IPS DF 4.7 (cell line): ENCODE results near the gene LKAAEAR1.
"Not testable (repeated sequence)": the region's sequence is repeated elsewhere in the genome, so short reads cannot be mapped to it uniquely, and the experiment has no call there.

Source experiments
- DNase-seq: peaks from one replicate; pipeline ENCODE4 v3.0.0-alpha.2; 2013; ENCODE audit warnings: low spot score; ENCODE audit errors: extremely low read depth

LKAAEAR1 gene

GRCh38 chr20:64083804-64084684 is at the start of gene LKAAEAR1:
LKAAEAR1 (minus strand) TSS chr20:64084398; CDS start chr20:64084219, 179 bp downstream.
- no peak for DNase-seq

- DNase-seq, result no peak
Measured at GRCh38 chr20:64131406-64131805, 47.2 kb upstream of the LKAAEAR1 start.

DNA sequence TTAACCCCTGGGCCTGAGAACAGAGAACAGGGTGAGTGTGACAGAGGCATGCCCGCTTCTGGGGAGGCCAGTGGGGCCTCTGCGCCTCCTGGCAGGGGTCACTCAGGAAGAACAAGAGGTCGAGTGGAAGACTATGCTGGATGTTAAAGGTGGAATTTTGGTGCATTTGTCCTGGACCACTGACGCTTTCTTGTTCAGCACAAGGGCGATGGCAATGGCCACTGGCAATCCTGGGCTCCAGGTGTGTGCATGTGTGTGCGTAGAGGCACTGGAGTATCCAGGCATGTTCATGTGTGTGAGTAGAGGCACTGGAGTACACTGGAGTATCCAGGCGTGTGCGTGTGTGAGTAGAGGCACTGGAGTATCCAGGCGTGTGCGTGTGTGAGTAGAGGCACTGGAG is 46.7 kb upstream of the LKAAEAR1 start:
- no peak for DNase-seq

DNA sequence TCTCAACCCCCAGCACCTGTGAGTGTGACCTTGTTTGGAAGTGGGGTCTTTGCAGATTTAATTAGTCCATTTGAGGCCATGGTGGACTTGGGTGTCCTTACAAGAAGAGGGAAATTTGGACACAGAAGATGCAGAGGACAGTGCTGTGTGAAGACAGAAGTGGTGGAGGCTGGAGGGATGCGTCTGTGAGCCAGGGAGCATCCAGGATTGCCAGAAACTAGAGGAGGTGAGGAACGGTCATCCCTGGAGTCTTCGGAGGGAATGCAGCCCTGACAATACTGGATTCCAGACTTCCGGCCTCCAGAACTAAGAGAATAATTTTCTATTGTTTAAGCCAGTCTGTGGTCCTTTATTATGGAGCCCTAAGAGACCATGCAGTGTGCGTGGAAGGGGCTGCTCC is 46.1 kb upstream of the LKAAEAR1 start:
- no peak for DNase-seq

- no peak for DNase-seq
Measured at GRCh38 chr20:64129146-64129782, 45.1 kb upstream of the LKAAEAR1 start.

DNA sequence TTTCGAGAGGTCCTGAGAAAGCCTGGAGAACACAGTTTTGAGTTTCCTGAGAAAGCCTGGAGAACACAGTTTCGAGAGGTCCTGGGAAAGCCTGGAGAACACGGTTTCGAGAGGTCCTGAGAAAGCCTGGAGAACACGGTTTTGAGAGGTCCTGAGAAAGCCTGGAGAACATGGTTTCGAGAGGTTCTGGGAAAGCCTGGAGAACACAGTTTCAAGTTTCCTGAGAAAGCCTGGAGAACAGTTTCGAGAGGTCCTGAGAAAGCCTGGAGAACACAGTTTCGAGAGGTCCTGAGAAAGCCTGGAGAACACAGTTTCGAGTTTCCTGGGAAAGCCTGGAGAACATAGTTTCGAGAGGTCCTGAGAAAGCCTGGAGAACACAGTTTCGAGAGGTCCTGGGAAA is 39.3 kb upstream of the LKAAEAR1 start:
- DNase-seq, result not testable (repeated sequence)

DNA sequence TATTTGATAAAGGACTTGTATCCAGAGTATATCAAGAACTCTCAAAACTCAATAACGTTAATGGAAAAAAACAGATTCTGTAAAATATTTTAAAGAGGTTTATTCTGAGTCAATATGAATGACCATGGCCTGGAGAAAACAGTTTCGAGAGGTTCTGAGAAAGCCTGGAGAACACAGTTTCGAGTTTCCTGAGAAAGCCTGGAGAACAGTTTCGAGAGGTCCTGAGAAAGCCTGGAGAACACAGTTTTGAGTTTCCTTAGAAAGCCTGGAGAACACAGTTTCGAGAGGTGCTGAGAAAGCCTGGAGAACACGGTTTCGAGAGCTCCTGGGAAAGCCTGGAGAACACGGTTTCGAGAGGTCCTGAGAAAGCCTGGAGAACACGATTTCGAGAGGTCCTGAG is 38.7 kb upstream of the LKAAEAR1 start:
- not testable (repeated sequence) for DNase-seq

DNA sequence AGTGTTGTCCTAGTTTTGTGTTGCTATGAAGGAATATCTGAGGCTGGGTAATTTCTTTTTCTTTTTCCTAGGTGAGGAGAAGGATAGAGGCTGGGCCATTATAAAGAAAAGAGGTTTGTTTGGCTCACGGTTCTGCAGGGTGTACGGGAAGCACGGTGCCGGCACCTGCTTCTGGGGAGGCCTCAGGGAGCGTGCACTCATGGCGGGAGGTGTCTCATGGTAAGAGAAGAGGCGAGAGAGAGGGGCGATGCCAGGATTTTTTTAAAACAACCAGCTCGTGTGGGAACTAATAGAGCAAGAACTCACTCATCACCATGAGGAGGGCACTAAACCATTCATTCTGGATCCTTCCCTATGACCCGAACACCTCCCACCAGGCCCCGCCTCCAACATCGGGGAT is 37.4 kb upstream of the LKAAEAR1 start:
- DNase-seq, result no peak

GRCh38 chr20:64119681-64120341 is 35.6 kb upstream of the LKAAEAR1 start:
- DNase-seq, result no peak

GRCh38 chr20:64119301-64119680 is 35.1 kb upstream of the LKAAEAR1 start:
- DNase-seq, result no peak

GRCh38 chr20:64117432-64117777 is 33.2 kb upstream of the LKAAEAR1 start:
- DNase-seq, result not testable (repeated sequence)

DNA sequence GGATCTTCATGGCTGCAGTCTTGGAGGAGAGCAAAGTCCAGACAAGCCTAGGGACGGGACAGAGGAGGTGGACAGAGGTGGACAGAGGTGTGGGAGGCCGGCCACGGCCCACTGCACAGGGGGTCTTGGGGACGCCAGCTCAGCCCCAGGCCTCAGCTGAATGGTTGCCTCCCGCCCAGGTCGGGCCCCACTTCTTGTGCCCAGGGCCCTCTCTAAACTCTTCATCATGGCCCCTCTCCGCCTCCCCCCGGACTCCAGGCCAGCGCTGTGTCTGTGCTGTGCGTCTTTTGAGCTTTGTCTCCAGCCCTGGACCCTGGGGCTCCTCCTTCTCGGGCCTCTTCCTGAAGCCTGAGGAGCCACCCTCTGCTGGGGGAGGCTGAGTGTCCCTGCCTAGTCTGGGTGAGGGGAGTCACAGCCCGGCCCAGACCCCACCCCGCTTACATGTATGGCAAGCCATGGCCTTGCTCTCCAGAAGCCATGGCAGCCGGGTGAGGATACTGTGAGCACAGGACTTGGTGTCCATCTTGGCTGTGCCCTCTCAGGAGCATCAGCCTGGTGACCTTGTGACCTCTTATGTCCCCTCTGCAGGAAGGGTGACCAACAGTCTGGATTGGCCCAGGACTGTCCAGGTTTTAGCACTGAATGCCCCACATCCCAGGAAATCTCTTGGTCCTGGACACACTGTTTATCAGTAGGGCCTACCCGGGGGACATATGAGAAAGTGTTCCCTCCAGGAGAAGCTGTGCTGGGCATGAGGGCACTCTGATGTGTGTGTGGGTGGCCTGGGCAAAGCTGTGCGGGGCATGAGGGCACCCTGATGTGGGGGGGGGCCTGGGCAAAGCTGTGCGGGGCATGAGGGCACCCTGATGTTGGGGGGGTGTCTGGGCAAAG is 32.6 kb upstream of the LKAAEAR1 start:
- DNase-seq, result no peak

DNA sequence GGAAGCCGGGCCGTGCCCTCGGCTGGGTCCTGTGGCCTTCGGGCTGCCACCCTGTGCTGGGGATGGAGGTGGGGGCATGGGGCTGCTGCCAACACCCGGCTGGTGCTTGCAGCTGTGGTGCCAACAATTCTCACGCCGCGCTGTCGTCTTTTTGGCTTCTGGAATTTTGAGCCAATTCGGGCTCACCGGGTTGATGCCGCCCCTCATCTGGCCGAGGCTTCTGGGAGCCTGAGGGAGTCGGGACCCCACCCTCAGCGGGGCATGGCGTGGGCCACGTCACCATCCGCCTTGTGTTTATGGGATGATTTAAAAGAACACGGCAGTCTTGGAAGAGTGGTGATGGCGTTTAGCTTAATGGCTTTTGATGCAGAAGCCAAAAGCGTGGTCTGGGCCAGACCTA is 31.8 kb upstream of the LKAAEAR1 start:
- DNase-seq, result no peak

DNA sequence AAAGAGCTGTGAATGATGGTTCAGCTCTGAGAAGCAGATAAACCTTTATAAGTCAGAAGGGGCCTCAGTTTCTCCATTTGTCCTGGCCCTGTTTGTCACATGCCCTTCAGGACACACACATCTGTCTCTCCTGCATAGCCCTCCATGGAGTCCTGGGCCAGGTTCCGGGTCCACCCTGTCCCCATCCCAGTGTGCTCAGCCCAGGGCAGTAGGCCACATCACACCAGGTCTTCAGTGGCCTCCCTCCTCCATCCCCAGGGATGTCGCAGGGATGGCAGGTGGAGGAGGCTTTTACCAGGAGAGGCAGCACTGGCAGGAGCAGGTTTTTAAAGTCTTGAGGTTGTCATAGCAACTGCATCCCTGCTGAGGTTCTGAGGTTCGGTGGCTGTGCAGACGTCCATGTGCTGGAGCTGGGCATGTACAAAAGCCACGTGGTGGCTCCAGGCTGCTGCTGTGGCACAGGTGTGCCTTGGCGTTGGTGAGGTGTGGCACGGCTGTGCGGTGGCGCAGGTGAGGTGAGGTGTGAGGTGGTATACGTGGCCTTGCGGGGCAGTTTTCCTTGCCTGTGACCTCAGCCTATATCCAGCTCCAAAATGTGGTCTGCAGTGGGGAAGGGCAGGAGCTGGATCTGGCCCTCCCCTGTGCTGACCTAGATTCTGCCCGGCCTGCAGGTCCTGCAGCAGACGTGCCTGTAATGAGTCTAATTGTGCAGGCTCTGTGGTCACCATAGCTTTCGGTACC is 31.1 kb upstream of the LKAAEAR1 start:
- no peak for DNase-seq

DNA sequence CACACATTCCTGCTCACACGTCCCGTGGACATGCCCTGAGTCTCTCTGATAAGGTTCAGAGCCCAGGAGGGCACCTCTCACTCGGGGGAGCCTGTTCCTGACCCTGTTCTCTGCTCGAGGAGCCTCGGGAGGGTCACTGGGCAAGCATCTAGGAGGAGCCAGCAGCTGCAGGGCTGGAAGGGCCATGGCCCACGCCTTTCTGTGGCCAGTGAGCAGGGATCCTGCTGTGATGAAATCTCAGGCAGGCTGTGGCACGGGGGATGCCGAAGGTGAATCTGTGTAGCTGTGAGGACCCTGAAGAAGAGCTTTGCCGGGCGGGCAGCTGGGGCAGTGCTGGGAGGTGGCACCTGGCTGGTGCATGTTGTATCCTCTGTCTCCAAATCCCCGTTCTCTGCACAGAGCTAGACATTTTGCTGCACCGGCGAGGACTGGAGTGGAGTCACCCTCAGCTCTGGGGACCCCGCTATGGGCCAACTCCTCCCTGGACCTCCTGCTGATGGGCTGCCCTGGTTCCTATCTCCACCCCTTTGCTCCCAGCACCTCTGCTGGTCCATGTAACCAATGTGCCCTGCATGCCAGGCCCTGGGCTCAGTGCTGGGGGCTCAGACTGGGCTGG is 30.3 kb upstream of the LKAAEAR1 start:
- DNase-seq, result no peak

DNA sequence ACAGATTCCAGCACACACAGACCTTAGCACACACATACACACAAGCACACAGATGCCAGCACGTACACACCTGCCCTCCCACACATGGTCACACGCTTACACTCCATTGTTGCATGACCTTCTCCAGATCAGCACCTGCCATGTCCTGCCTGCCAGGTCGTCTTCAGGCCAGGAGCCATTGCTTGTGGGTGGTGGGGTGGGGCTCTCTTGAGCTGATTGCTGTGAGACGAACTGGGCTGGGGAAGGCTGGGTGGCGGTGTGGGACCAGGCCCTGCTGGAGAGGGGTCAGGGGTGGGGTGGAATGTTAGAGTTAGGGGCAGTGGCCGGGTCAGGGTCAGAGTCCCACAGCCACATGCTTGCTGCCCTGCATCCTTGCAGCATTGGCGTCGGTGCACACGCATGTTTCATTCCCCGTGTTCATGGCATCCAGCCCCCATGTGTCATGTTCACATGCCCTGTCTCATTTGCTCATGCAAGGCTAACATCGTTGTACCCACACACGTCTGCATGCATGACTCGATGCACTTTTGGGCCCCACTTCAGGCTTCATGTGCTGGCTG is 29.7 kb upstream of the LKAAEAR1 start:
- no peak for DNase-seq

GRCh38 chr20:64113444-64113775 is 29.2 kb upstream of the LKAAEAR1 start:
- DNase-seq, result no peak

DNA sequence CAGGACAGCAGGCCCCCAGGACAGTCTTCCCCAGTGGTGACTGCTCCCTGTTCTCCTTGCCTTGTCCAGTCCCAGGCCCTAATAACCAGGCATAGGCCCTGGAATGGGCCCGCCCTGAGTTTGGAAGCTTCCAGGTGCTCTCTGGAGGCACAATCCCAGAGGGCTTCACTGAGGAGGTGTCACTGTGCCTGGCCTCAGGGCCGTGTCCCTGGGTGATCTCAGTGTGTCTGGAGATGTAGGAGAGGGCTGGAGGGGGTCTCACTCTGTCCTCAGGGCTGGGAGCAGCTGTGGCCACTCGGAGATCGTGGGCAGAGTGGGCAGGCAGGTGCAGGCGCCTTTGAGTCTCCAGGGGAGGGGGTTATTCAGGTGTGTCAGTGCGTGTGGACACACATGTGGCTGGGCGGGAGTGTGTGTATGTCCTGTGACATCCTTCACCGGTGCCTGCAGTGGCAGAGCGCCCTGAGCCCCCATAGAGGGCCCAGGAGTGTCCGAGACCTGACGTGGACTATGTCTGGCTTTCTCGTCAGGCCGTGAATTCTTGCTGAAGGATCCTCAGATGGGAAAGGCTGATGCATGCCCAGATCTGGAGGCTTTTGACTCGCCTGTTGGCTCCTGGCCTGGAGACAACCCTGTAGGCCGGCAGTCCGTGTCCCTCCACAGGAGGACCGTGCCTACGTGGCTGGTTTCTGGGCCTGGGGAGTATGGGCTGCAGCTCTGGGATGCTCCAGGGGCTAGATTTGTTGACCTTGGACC is 28.7 kb upstream of the LKAAEAR1 start:
- no peak for DNase-seq
